Fibroblast of the aortic adventitia (primary cell): Measurements from ENCODE around the gene ZHX3. TPM values are rescaled to one million over a fixed set of nuclear protein-coding genes. Genes with fewer than 3 reads are reported as not detected.

Experiments
- DNase-seq: peaks from one replicate; pipeline ENCODE4 v3.0.0-alpha.2; 2010; ENCODE audit warnings: low read depth
- H3K4me3 ChIP-seq: 2 replicates; pipeline ENCODE4 v1.5.1; 2011; ENCODE audit warnings: low read depth, mild to moderate bottlenecking, control low read depth, low read length, moderate library complexity
- total RNA-seq: library from RNA; depleted of rRNA; stranded (reverse); fragments of >200 nt; gene quantifications from 2 replicates; pipeline ENCODE4 v1.2.3, GENCODE V29; 2012; ENCODE audit warnings: low replicate concordance
- TF ChIP-seq, protein P1 (sequence below): IDR thresholded peaks from 2 replicates; pipeline ENCODE4 v1.5.1; 2011; ENCODE audit warnings: mild to moderate bottlenecking, low read length, control low read depth, inconsistent platforms; ENCODE audit not compliant: insufficient read depth

Gene ZHX3
- total RNA-seq, 1 donor, result 47.2 TPM

DNA sequence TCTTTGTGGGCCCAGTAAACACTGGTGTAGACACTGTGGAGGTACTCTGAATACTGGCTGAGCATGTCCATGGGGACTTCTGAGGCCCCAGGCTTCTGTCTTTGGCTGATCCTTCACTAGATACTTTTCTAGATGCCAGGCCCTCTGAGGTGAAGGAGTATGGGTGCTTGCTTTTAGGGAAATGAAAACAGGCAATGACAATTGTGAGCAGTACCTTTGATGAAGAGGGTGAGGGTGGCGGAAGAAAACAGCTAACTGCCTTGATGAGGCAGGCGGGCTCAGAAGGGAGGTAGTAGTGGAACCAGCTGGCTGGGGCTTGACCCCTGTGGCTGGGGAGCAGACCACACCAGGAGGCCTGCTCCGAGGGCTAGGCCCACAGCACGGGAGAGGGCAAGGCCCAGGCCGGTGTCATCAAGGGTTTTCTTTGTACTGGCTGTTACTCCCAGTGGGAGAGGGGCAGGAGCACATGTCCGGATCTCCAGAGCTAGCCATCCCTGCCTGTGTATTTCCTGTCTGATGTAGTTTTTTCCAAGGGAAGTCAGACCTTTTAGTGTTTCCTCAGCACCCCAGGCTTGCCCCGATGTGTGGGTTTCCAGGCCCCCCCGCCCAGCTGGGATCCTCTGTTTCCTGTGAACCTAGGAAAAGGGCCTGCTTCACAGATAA lies 176.2 kb downstream of the ZHX3 start:
- no peak for DNase-seq
- H3K4me3 ChIP-seq, result no peak overlapping the region
- TF ChIP-seq, protein P1, sequence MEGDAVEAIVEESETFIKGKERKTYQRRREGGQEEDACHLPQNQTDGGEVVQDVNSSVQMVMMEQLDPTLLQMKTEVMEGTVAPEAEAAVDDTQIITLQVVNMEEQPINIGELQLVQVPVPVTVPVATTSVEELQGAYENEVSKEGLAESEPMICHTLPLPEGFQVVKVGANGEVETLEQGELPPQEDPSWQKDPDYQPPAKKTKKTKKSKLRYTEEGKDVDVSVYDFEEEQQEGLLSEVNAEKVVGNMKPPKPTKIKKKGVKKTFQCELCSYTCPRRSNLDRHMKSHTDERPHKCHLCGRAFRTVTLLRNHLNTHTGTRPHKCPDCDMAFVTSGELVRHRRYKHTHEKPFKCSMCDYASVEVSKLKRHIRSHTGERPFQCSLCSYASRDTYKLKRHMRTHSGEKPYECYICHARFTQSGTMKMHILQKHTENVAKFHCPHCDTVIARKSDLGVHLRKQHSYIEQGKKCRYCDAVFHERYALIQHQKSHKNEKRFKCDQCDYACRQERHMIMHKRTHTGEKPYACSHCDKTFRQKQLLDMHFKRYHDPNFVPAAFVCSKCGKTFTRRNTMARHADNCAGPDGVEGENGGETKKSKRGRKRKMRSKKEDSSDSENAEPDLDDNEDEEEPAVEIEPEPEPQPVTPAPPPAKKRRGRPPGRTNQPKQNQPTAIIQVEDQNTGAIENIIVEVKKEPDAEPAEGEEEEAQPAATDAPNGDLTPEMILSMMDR, result no peak

DNA sequence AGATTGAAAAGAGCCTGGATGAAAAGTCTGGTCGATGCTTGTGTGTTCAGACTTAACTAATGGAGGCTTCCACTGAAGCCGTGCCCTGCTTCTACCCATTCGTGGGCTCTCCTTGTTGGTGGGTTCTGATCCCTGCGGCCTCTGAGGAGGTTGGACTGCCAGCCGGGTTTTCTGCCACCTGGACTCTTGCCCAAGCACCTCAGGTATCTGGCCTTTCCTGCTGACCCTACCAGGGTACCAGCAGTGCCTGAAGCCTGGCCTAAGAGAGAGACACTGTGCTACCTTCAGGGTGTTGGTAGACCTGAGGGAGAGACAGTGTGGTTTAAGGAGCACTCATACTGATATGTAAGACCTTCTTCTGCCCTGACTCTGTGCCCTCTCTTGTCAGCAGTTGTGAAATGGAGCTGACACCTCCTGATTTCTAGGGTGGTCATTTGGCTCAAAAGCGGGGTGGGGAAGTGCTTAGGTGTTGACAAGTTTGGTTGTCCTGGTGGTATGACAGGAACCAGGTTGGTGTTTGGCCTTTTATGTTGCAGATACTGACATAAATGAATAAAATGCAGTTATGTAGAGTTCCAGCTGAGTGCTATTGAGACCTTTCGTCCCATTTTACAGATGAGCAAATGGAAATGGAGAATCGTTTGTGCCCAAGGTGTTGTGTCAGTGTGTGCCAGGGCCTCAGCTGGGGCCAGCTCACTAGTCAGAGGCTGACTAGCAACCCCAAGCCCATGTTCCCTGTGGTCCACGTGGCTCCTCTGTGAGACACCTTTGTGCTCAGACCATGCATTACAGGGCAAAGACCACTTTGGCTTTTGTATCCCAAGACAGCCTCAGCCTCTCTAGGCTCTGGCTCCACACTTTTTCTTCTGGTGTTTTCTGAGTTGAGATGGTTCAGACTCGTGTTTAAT lies 177.1 kb downstream of the ZHX3 start:
- no peak for DNase-seq
- H3K4me3 ChIP-seq, result no peak overlapping the region
- TF ChIP-seq, protein P1, result no peak

DNA sequence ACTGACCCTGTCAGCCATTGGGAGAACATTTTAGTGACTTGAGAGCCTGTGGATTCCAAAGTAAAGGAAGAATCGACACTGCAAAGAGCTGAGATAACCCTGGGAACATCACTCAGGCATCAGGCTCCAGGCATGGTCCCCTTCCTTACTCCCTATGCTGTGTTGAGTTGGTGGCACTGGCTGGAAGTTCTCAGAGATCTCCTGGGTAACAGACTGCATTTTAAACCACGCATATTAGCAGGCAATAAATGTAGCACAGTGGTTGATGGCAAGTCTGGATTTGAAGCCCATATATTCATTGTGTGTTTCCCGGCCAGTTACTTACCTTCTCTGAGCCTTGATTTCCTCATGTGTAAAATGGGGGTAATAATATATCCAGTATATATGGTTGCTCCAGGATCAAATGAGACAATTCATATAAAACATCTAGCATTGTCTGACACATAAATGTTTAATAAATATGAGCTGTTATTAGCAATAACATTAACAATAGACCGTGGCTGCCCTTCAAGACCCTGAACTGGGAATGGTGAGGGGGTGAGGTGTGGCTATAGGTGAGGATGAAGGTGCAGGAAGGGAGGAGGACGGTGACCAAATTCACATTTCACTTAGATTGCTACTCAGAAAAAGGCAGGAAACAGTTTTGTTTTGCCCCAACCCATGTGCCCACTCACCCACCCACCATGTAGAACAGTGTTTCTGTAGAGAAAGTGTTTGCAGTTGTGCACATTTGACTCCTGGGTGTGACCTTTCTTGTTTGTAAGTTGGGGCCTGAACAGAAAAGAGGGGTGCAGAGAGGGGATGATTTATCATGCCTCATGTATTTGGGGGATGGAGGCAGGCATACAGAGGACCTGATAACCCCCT lies 178.1 kb downstream of the ZHX3 start:
- peak overlapping the region; percentile 81 for H3K4me3 ChIP-seq
- TF ChIP-seq, protein P1, result no peak
- no peak for DNase-seq

DNA sequence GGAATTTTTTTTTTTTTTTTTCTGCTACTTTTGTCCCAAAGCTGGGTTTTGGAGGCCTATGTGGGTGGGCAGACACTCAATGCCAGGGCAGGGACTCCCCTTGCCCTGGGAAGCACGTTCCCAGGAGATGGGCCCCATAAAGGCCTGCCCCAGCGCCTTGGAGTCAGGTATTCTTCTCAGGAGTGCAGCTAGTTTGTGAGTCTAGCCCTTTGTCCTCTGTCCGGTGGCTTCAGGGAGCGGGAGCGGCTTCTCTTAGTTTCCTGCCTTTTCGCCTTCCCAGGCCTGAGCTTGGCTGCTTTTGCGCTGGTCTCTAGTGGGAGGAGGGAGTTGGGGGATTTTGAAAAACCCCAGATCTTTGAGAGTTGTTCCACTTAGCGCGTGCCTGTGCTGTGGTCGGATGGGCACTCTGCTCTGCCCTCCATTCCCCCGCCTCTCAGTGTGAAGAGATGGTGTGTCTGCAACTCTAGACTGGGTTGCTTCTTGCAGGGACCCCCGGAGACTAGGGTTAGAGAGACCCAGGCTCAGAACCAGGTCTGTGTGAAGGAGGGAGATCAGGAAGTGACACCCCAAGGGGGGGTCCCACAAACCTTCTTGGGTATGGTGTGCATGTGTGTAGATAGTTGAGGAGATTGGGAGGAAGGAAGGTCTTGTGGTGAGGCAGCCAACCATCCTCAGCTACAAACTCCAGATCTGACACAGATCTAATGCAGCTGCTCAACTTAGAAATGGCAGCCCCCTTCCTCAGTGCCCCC lies 178.9 kb downstream of the ZHX3 start:
- peak; percentile 20 for DNase-seq
- TF ChIP-seq, protein P1, result no peak
- peak overlapping the region; percentile 81 for H3K4me3 ChIP-seq

DNA sequence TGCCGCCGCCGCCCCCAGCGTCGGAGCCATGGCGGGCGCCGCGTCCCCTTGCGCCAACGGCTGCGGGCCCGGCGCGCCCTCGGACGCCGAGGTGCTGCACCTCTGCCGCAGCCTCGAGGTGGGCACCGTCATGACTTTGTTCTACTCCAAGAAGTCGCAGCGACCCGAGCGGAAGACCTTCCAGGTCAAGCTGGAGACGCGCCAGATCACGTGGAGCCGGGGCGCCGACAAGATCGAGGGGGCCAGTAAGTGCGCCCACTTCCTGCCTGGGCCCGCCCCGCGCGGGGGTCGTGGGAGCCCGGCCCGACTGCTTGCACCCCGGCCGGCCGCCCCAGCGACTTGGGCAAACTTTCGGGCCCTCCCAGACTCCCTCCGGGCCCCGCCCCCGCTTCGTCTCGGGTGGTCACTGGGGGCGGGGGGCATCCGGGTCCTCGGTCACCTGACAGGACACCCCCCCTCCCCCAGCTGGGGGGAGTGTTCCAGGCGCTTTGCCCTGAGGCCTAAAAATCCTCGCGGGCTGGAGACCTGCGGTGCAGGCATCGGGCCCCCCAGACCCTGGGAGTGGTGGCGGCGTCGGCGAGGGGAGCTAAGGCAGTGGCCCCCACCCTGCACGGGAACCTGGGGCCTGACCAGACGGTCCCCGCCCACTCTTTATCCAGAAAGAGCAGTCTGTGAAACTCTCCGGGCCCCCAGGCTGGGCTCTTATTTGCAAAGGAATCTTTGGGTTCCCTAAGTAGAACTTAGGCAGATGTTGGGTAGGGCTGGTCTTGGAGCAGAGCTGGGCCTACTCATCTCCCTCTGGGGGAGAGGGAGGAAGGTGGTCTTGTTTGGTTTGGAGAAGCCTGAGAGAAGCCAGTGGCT lies 179.7 kb downstream of the ZHX3 start:
- peak overlapping the region; percentile 81 for H3K4me3 ChIP-seq
- TF ChIP-seq, protein P1, result no peak
- peak; percentile 49 for DNase-seq
